Suprapubic skin (tissue), 4 donors: ENCODE results near the gene ABLIM3. TPM values are rescaled to one million over a fixed set of nuclear protein-coding genes. Genes with fewer than 3 reads are reported as not detected.

Experiments
- DNase-seq, 2 donors: peaks; one replicate each; pipeline ENCODE4 v3.0.0-alpha.2; 2019; ENCODE audit warnings: low spot score in 2 of 2
- H3K27ac ChIP-seq: fragments of 200-600 bp; sonication (generic); one replicate; pipeline ENCODE4 v1.5.1; 2019
- H3K27me3 ChIP-seq: fragments of 200-600 bp; sonication (generic); one replicate; pipeline ENCODE4 v1.5.1; 2019
- H3K36me3 ChIP-seq: fragments of 200-600 bp; sonication (generic); one replicate; pipeline ENCODE4 v1.5.1; 2019
- H3K4me1 ChIP-seq: fragments of 200-600 bp; sonication (generic); one replicate; pipeline ENCODE4 v1.5.1; 2019
- H3K4me3 ChIP-seq: fragments of 200-600 bp; sonication (generic); one replicate; pipeline ENCODE4 v1.5.1; 2019; ENCODE audit warnings: mild to moderate bottlenecking
- H3K9me3 ChIP-seq: fragments of 200-600 bp; sonication (generic); one replicate; pipeline ENCODE4 v1.5.1; 2019
- CTCF ChIP-seq, 2 donors: fragments of 200-600 bp in 1 of 2; fragments of 450-650 bp in 1 of 2; sonication (generic) in 1 of 2; IDR thresholded peaks; one replicate each; pipeline ENCODE4 v1.5.1; 2016 to 2019; ENCODE audit warnings: antibody characterized with exemption in 2 of 2, mild to moderate bottlenecking in 1 of 2, moderate library complexity in 1 of 2
- EP300 ChIP-seq: sonication (generic); formaldehyde crosslinking; IDR thresholded peaks from one replicate; pipeline ENCODE4 v1.6.1; 2017; ENCODE audit warnings: antibody characterized with exemption
- POLR2A ChIP-seq, 2 donors: fragments of 450-650 bp; IDR thresholded peaks; one replicate each; pipeline ENCODE4 v1.6.1; 2017; ENCODE audit warnings: antibody characterized with exemption in 2 of 2, mild to moderate bottlenecking in 2 of 2, moderate library complexity in 2 of 2
- POLR2AphosphoS5 ChIP-seq, 3 donors: sonication (generic); formaldehyde crosslinking; IDR thresholded peaks; one replicate each; pipeline ENCODE4 v1.6.1; 2017; ENCODE audit warnings: antibody characterized with exemption in 3 of 3
- WGBS: methylation state at CpG from one replicate; pipeline ENCODE4 v1.1.5; 2018; 5-methylcytosine and 5-hydroxymethylcytosine counted together
- total RNA-seq, 4 donors: library from RNA; depleted of rRNA; stranded (reverse); fragments of >200 nt; gene quantifications; one replicate each; pipeline ENCODE4 v1.1.0, GENCODE V29; 2016

Gene ABLIM3
- total RNA-seq, 4 donors from 2014 or later: 4.7 to 22.6 (median 13.4) TPM

DNA sequence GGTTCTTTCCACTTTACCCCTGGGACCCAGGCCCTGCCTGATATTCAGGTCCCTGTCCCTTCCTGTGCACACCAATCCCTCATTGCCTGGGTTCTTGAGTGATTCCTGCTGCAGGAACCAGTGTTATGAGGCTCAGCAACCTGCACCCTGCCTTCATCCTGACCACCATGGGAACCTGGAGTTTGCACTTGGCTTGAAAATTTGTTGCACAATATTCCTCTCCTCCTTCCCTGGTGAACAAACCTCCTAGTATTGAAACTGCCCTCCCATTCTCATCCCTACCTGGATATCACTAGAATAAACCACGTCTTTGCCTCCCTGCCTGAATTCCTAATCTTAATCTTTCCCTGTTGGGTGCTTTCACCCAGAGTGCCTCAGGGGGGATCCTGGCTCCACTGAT lies 78.3 kb downstream of the ABLIM3 start:
- Histone ChIP-seq H3K27ac (no peak overlapping the region), H3K9me3 (no peaks in the 10 kb centered on the region), H3K36me3 (no peaks in the 10 kb centered on the region), H3K4me1 (peaks cover 19% of the 10 kb centered on the region), H3K27me3 (no peaks in the 10 kb centered on the region), H3K4me3 (no peak overlapping the region)
- 93% methylated on average over 1 of the region's 1 CpG for WGBS
- no peak for DNase-seq
- TF ChIP-seq CTCF (IDR thresholded peaks at IDR 0.05) (no peak), POLR2A (IDR thresholded peaks at IDR 0.05) (no peak), EP300 (no peak), POLR2AphosphoS5 (IDR thresholded peaks at IDR 0.05) (no peak)

GRCh38 chr5:149220750-149221149 lies 79.5 kb downstream of the ABLIM3 start:
- H3K4me3 ChIP-seq: no peak overlapping the region
- 76% methylated on average over 2 of the region's 2 CpGs for WGBS
- H3K27me3 ChIP-seq: no peaks in the 10 kb centered on the region
- DNase-seq: no peak
- no peaks in the 10 kb centered on the region for H3K36me3 ChIP-seq
- peaks cover 19% of the 10 kb centered on the region for H3K4me1 ChIP-seq
- no peak overlapping the region for H3K27ac ChIP-seq
- no peaks in the 10 kb centered on the region for H3K9me3 ChIP-seq
- TF ChIP-seq POLR2A (IDR thresholded peaks at IDR 0.05) (no peak), POLR2AphosphoS5 (IDR thresholded peaks at IDR 0.05) (no peak), CTCF (IDR thresholded peaks at IDR 0.05) (no peak), EP300 (no peak)

DNA sequence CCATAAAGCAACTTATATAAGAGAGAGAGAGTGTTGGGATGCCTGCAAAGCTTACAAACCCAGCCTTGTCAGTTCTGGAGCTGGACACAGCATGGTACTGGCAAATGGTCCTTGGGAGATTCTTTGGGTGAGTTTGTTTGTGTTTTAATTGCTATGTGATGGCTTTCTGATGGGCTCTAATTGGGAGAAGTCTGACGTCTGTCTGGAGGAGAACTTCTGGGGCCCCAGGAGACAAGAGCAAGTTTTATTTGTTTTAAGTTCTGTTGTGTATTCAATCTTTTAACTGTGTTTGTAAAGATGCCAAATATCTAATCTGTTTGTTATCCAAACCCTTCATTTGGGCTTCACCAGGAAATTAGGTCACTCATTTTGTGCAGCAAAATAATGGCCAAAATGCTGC lies 80.0 kb downstream of the ABLIM3 start:
- H3K9me3 ChIP-seq: no peaks in the 10 kb centered on the region
- H3K27me3 ChIP-seq: no peaks in the 10 kb centered on the region
- no peaks in the 10 kb centered on the region for H3K36me3 ChIP-seq
- 23% methylated on average over 1 of the region's 1 CpG for WGBS
- no peak overlapping the region for H3K4me3 ChIP-seq
- no peak for DNase-seq
- H3K27ac ChIP-seq: no peak overlapping the region
- TF ChIP-seq POLR2A (IDR thresholded peaks at IDR 0.05) (no peak), POLR2AphosphoS5 (IDR thresholded peaks at IDR 0.05) (no peak), EP300 (no peak), CTCF (IDR thresholded peaks at IDR 0.05) (no peak)
- H3K4me1 ChIP-seq: peaks cover 19% of the 10 kb centered on the region

DNA sequence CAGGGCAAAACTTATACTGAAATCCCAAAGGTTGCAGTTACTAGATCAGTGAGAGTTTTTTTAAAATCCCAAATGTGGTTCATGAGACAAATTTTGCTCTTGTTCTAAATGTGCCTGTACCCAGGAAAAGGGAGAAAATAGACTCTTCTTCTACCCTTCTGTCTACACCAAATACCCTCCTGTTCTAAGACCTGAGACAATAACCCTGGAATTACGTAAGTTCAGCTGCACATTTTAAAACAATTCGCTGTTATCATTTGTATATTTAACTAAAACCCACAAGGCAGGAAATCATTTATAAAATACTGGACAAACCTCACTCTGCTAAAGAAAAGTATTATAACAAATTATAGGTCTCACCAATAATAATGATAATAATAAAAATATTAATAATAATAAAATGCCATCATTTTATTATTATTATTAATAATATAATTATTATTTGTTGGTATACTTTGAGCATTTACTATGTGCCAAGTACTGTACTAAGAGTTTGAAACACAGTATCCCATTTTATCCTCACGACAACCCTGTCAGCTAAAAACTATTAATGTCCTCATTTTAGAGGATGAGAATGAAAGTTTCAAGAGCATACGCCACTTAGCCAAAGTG lies 80.5 kb downstream of the ABLIM3 start:
- H3K4me3 ChIP-seq: no peak overlapping the region
- DNase-seq: no peak
- H3K27me3 ChIP-seq: no peaks in the 10 kb centered on the region
- H3K27ac ChIP-seq: no peak overlapping the region
- no peaks in the 10 kb centered on the region for H3K9me3 ChIP-seq
- TF ChIP-seq POLR2A (IDR thresholded peaks at IDR 0.05) (no peak), POLR2AphosphoS5 (IDR thresholded peaks at IDR 0.05) (no peak), EP300 (no peak), CTCF (IDR thresholded peaks at IDR 0.05) (no peak)
- peaks cover 19% of the 10 kb centered on the region for H3K4me1 ChIP-seq
- H3K36me3 ChIP-seq: no peaks in the 10 kb centered on the region
- WGBS: 91% methylated on average over 4 of the region's 4 CpGs

GRCh38 chr5:149223081-149223848 lies 82.0 kb downstream of the ABLIM3 start:
- Histone ChIP-seq H3K36me3 (no peaks in the 10 kb centered on the region), H3K4me1 (peaks cover 17% of the 10 kb centered on the region), H3K4me3 (no peak overlapping the region), H3K9me3 (no peaks in the 10 kb centered on the region), H3K27me3 (no peaks in the 10 kb centered on the region), H3K27ac (no peak overlapping the region)
- DNase-seq: no peak
- no peak for TF ChIP-seq POLR2A (IDR thresholded peaks at IDR 0.05)
- TF ChIP-seq POLR2AphosphoS5 (IDR thresholded peaks at IDR 0.05): no peak
- no peak for TF ChIP-seq CTCF (IDR thresholded peaks at IDR 0.05)
- no peak for TF ChIP-seq EP300
- WGBS: 76% methylated on average over 11 of the region's 11 CpGs
